Measurements from ENCODE around the gene NUTF2.

DNA sequence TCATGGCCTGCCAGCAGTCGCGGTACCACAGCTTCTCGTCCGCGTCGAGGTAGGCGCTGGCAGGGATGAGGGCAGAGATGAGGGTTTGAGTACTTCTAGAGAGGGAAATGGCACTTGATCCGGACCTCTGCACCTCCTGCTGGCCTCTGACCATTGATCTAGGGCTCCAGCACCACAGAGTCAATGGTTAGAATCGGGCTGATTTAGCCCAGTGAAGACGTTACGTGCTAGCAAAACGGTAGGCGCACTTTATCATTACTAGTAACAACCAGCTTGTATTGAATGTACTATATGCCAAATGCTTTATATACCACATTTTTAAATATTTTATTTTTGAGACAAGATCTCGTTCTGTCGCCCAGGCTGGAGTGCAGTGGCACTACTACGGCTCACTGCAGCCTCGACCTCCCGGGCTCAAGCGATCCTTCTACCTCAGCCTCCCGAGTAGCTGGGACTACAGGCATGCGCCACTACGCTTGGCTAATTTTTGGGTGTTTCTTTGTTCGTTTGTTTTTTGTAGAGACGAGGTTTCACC is 39.5 kb upstream of the NUTF2 start:
- no peak for TF ChIP-seq SP1 (IDR thresholded peaks at IDR 0.05; ENCODE audit: low read depth, low read length)
- TF ChIP-seq POLR2AphosphoS5 (IDR thresholded peaks at IDR 0.05; ENCODE audit: low read length): no peak
- TF ChIP-seq YY1 (IDR thresholded peaks at IDR 0.05; ENCODE audit: low read depth, low read length): no peak
- TF ChIP-seq, protein P1, sequence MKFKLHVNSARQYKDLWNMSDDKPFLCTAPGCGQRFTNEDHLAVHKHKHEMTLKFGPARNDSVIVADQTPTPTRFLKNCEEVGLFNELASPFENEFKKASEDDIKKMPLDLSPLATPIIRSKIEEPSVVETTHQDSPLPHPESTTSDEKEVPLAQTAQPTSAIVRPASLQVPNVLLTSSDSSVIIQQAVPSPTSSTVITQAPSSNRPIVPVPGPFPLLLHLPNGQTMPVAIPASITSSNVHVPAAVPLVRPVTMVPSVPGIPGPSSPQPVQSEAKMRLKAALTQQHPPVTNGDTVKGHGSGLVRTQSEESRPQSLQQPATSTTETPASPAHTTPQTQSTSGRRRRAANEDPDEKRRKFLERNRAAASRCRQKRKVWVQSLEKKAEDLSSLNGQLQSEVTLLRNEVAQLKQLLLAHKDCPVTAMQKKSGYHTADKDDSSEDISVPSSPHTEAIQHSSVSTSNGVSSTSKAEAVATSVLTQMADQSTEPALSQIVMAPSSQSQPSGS (IDR thresholded peaks at IDR 0.05; ENCODE audit: low read length): no peak

All from GM12878 (cell line).